WTC11 (cell line): Measurements from ENCODE around the gene CHRNA1. TPM values are rescaled to one million over a fixed set of nuclear protein-coding genes. Genes with fewer than 3 reads are reported as not detected.

ENCODE experiments used
- ATAC-seq: fragments of 200-7000 bp; cut with Tn5 transposase; 2 replicates; pipeline ENCODE4 v1.10.0; 2021; ENCODE audit warnings: mild to moderate bottlenecking, moderate library complexity
- CTCF ChIA-PET: fragments of 300-600 bp; sonication (Branson Sonifier 250); formaldehyde crosslinking; loops from one replicate; lab custom pipeline; 2021; ENCODE audit warnings: antibody characterized with exemption; lab: Charles Lee
- POLR2A ChIA-PET: fragments of 350-600 bp; sonication (Branson Sonifier 250); formaldehyde crosslinking; loops from one replicate; lab custom pipeline; 2021; ENCODE audit warnings: antibody characterized with exemption; lab: Charles Lee
- DNase-seq: peaks from one replicate; pipeline ENCODE4 v3.0.0; 2021; ENCODE audit warnings: low spot score
- H3K27ac Mint-ChIP-seq: 2 replicates; pipeline ENCODE4 v1.8.0; 2021; ENCODE audit warnings: mixed read lengths
- H3K27me3 Mint-ChIP-seq: 2 replicates; pipeline ENCODE4 v1.8.0; 2021; ENCODE audit warnings: low read depth, mild to moderate bottlenecking, moderate library complexity, mixed read lengths
- H3K36me3 Mint-ChIP-seq: 2 replicates; pipeline ENCODE4 v1.8.0; 2021; ENCODE audit warnings: mixed read lengths
- H3K4me1 Mint-ChIP-seq: 2 replicates; pipeline ENCODE4 v1.8.0; 2022; ENCODE audit warnings: mixed read lengths
- H3K4me3 Mint-ChIP-seq: 2 replicates; pipeline ENCODE4 v1.8.0; 2021; ENCODE audit warnings: mild to moderate bottlenecking, moderate library complexity, mixed read lengths
- H3K9me3 Mint-ChIP-seq: 2 replicates; pipeline ENCODE4 v1.8.0; 2021; ENCODE audit warnings: mixed read lengths
- CREM ChIP-seq: sonication (generic); formaldehyde crosslinking; IDR thresholded peaks from 2 replicates; pipeline ENCODE4 v1.8.1; 2022; ENCODE audit warnings: mild to moderate bottlenecking, missing genetic modification reagents, moderate library complexity
- EMX1 ChIP-seq: fragments of 250-450 bp; sonication (Bioruptor Pico); IDR thresholded peaks from 2 replicates; pipeline ENCODE4 v1.8.0; 2021; ENCODE audit warnings: mild to moderate bottlenecking
- ETV6 ChIP-seq: sonication (generic); formaldehyde crosslinking; IDR thresholded peaks from 2 replicates; pipeline ENCODE4 v1.8.1; 2022; ENCODE audit warnings: mild to moderate bottlenecking, missing genetic modification reagents
- MXD4 ChIP-seq: fragments of 250-450 bp; sonication (Bioruptor Pico); IDR thresholded peaks from 2 replicates; pipeline ENCODE4 v1.8.0; 2021; ENCODE audit warnings: mild to moderate bottlenecking, moderate library complexity, borderline replicate concordance
- NFATC4 ChIP-seq: fragments of 250-450 bp; sonication (Bioruptor Pico); IDR thresholded peaks from 2 replicates; pipeline ENCODE4 v1.9.0; 2021; ENCODE audit warnings: mild to moderate bottlenecking
- NR3C1 ChIP-seq: sonication (generic); formaldehyde crosslinking; conservative IDR thresholded peaks from 2 replicates; pipeline ENCODE4 v1.8.1; 2023; ENCODE audit warnings: low read depth, mild to moderate bottlenecking, missing genetic modification reagents
- TEAD4 ChIP-seq: sonication (generic); formaldehyde crosslinking; IDR thresholded peaks from 2 replicates; pipeline ENCODE4 v1.8.0; 2022; ENCODE audit warnings: mild to moderate bottlenecking, missing genetic modification reagents
- ZNF138 ChIP-seq: sonication (generic); formaldehyde crosslinking; conservative IDR thresholded peaks from 2 replicates; pipeline ENCODE4 v1.8.1; 2022; ENCODE audit warnings: mild to moderate bottlenecking, moderate library complexity, missing genetic modification reagents
- ZNF219 ChIP-seq: sonication (generic); formaldehyde crosslinking; IDR thresholded peaks from 2 replicates; pipeline ENCODE4 v1.8.0; 2023; ENCODE audit warnings: missing genetic modification reagents, mild to moderate bottlenecking, borderline replicate concordance
- ZNF671 ChIP-seq: fragments of 250-450 bp; sonication (Bioruptor Pico); IDR thresholded peaks from 2 replicates; pipeline ENCODE4 v1.8.0; 2021; ENCODE audit warnings: mild to moderate bottlenecking
- total RNA-seq: library from RNA; stranded (reverse); gene quantifications from 3 replicates; pipeline ENCODE4 v1.2.3, GENCODE V29; 2021
- TF ChIP-seq, protein P1 (sequence below): fragments of 250-450 bp; sonication (Bioruptor Pico); IDR thresholded peaks from 2 replicates; pipeline ENCODE4 v1.9.0; 2021; ENCODE audit warnings: mild to moderate bottlenecking, borderline replicate concordance
- TF ChIP-seq, protein P2 (sequence below): sonication (generic); formaldehyde crosslinking; IDR thresholded peaks from 2 replicates; pipeline ENCODE4 v1.8.1; 2022; ENCODE audit warnings: low read depth, missing genetic modification reagents, borderline replicate concordance
- TF ChIP-seq, protein P3 (sequence below): sonication (generic); formaldehyde crosslinking; IDR thresholded peaks from 2 replicates; pipeline ENCODE4 v1.8.1; 2023; ENCODE audit warnings: mild to moderate bottlenecking, moderate library complexity, missing genetic modification reagents
- TF ChIP-seq, protein P4 (sequence below): fragments of 250-450 bp; sonication (Bioruptor Pico); IDR thresholded peaks from 2 replicates; pipeline ENCODE4 v1.9.0; 2021; ENCODE audit warnings: mild to moderate bottlenecking
- TF ChIP-seq, protein P5 (sequence below): sonication (generic); formaldehyde crosslinking; IDR thresholded peaks from 2 replicates; pipeline ENCODE4 v1.8.1; 2023; ENCODE audit warnings: mild to moderate bottlenecking, missing genetic modification reagents, moderate library complexity
- TF ChIP-seq, protein P6 (sequence below): sonication (generic); formaldehyde crosslinking; IDR thresholded peaks from 2 replicates; pipeline ENCODE4 v1.8.1; 2023; ENCODE audit warnings: mild to moderate bottlenecking, missing genetic modification reagents

Gene CHRNA1
- total RNA-seq, 1 experiment from 2014 or later = not detected

DNA sequence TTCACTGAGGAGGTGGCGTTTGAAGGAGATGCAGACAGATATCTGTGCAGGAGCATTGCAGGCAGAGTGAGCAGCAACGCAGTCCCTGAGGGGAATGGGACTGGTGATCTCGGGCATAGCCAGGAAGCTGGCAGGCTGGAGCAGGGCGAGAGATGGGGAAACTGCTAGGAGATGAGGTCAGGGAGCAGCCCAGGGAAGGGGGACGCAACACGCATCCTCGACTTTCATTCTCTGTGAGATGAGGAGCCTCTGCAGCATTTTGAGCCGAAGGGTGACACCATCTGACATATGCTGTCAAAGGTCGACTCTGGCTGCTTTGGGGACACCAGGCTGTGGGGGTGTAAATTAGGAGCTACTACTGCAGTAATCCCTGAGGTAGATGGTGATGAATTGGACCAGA lies 4.3 kb upstream of the CHRNA1 start (continued):
- TF ChIP-seq NFATC4 (CRISPR knock-in tag) = no peak
- TF ChIP-seq ZNF219 (CRISPR knock-in tag) = no peak

DNA sequence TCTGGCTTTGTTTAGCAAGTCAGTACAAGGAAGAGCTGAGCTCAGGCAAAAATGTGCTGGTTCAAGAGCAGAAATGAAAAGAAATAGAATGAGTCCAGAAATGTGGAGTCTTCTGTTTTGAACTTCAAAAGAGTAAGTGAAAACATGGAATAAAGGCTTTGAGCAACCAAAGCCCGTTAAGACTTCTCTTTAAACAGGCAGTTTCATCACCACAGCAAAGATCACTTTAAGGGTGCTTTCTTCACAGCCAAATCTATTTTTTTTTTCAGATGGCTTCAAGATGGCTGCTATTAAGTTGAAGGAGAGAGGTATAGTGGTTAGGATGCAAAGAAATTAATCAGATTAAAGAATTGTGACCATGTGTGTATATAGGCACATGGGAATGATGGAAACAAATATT lies 2.0 kb upstream of the CHRNA1 start:
- ChIA-PET POLR2A (no interaction called here), CTCF (interaction anchor here (1.0 to 1.2 kb wide), 2 partner anchors 9 to 17 kb away, joined by 3 to 4 read pairs; no protein-coding TSS in a partner anchor)
- H3K27me3 Mint-ChIP-seq = no peaks in the 10 kb centered on the region

More for the DNA sequence above, 2.0 kb upstream of the CHRNA1 start:
- TF ChIP-seq EMX1 (CRISPR knock-in tag) = no peak
- TF ChIP-seq, protein P1, sequence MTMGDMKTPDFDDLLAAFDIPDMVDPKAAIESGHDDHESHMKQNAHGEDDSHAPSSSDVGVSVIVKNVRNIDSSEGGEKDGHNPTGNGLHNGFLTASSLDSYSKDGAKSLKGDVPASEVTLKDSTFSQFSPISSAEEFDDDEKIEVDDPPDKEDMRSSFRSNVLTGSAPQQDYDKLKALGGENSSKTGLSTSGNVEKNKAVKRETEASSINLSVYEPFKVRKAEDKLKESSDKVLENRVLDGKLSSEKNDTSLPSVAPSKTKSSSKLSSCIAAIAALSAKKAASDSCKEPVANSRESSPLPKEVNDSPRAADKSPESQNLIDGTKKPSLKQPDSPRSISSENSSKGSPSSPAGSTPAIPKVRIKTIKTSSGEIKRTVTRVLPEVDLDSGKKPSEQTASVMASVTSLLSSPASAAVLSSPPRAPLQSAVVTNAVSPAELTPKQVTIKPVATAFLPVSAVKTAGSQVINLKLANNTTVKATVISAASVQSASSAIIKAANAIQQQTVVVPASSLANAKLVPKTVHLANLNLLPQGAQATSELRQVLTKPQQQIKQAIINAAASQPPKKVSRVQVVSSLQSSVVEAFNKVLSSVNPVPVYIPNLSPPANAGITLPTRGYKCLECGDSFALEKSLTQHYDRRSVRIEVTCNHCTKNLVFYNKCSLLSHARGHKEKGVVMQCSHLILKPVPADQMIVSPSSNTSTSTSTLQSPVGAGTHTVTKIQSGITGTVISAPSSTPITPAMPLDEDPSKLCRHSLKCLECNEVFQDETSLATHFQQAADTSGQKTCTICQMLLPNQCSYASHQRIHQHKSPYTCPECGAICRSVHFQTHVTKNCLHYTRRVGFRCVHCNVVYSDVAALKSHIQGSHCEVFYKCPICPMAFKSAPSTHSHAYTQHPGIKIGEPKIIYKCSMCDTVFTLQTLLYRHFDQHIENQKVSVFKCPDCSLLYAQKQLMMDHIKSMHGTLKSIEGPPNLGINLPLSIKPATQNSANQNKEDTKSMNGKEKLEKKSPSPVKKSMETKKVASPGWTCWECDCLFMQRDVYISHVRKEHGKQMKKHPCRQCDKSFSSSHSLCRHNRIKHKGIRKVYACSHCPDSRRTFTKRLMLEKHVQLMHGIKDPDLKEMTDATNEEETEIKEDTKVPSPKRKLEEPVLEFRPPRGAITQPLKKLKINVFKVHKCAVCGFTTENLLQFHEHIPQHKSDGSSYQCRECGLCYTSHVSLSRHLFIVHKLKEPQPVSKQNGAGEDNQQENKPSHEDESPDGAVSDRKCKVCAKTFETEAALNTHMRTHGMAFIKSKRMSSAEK (CRISPR knock-in tag) = no peak
- no peak for TF ChIP-seq NR3C1 (CRISPR knock-in tag)
- no peak for TF ChIP-seq ZNF671
- no peak for TF ChIP-seq ETV6 (CRISPR knock-in tag)
- no peak for TF ChIP-seq TEAD4 (CRISPR knock-in tag)
- TF ChIP-seq ZNF138 (CRISPR knock-in tag) = no peak
- no peak for TF ChIP-seq CREM (CRISPR knock-in tag)
- TF ChIP-seq, protein P2, sequence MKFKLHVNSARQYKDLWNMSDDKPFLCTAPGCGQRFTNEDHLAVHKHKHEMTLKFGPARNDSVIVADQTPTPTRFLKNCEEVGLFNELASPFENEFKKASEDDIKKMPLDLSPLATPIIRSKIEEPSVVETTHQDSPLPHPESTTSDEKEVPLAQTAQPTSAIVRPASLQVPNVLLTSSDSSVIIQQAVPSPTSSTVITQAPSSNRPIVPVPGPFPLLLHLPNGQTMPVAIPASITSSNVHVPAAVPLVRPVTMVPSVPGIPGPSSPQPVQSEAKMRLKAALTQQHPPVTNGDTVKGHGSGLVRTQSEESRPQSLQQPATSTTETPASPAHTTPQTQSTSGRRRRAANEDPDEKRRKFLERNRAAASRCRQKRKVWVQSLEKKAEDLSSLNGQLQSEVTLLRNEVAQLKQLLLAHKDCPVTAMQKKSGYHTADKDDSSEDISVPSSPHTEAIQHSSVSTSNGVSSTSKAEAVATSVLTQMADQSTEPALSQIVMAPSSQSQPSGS (CRISPR knock-in tag) = no peak
- TF ChIP-seq, protein P3, sequence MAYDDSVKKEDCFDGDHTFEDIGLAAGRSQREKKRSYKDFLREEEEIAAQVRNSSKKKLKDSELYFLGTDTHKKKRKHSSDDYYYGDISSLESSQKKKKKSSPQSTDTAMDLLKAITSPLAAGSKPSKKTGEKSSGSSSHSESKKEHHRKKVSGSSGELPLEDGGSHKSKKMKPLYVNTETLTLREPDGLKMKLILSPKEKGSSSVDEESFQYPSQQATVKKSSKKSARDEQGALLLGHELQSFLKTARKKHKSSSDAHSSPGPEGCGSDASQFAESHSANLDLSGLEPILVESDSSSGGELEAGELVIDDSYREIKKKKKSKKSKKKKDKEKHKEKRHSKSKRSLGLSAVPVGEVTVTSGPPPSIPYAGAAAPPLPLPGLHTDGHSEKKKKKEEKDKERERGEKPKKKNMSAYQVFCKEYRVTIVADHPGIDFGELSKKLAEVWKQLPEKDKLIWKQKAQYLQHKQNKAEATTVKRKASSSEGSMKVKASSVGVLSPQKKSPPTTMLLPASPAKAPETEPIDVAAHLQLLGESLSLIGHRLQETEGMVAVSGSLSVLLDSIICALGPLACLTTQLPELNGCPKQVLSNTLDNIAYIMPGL (CRISPR knock-in tag) = no peak
- TF ChIP-seq, protein P4, sequence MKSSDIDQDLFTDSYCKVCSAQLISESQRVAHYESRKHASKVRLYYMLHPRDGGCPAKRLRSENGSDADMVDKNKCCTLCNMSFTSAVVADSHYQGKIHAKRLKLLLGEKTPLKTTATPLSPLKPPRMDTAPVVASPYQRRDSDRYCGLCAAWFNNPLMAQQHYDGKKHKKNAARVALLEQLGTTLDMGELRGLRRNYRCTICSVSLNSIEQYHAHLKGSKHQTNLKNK = no peak
- TF ChIP-seq, protein P5, sequence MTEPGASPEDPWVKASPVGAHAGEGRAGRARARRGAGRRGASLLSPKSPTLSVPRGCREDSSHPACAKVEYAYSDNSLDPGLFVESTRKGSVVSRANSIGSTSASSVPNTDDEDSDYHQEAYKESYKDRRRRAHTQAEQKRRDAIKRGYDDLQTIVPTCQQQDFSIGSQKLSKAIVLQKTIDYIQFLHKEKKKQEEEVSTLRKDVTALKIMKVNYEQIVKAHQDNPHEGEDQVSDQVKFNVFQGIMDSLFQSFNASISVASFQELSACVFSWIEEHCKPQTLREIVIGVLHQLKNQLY (CRISPR knock-in tag) = no peak
- TF ChIP-seq, protein P6, sequence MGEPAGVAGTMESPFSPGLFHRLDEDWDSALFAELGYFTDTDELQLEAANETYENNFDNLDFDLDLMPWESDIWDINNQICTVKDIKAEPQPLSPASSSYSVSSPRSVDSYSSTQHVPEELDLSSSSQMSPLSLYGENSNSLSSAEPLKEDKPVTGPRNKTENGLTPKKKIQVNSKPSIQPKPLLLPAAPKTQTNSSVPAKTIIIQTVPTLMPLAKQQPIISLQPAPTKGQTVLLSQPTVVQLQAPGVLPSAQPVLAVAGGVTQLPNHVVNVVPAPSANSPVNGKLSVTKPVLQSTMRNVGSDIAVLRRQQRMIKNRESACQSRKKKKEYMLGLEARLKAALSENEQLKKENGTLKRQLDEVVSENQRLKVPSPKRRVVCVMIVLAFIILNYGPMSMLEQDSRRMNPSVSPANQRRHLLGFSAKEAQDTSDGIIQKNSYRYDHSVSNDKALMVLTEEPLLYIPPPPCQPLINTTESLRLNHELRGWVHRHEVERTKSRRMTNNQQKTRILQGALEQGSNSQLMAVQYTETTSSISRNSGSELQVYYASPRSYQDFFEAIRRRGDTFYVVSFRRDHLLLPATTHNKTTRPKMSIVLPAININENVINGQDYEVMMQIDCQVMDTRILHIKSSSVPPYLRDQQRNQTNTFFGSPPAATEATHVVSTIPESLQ (CRISPR knock-in tag) = no peak
- TF ChIP-seq MXD4 (CRISPR knock-in tag) = no peak
- Mint-ChIP-seq H3K9me3 (no peaks in the 10 kb centered on the region; the same call in 1 of the 2 replicates), H3K4me3 (no peak overlapping the region), H3K4me1 (peaks cover 38% of the 10 kb centered on the region), H3K27ac (no peak overlapping the region), H3K36me3 (no peaks in the 10 kb centered on the region)
- ATAC-seq (no peak), DNase-seq (no peak)
